RWPE2 (cell line): ENCODE data around the gene TMEM256.

Source experiments
- ATAC-seq: fragments of 200-7000 bp; cut with Tn5 transposase; 3 replicates; pipeline ENCODE4 v1.9.1; 2021; ENCODE audit warnings: low read depth
- DNase-seq: peaks from one replicate; pipeline ENCODE4 v3.0.0-alpha.2; 2020; ENCODE audit warnings: low spot score
- H3K27ac ChIP-seq: fragments of 450-650 bp; 2 replicates; pipeline ENCODE4 v1.5.1; 2017; ENCODE audit warnings: mild to moderate bottlenecking; ENCODE audit not compliant: poor library complexity, severe bottlenecking
- H3K27me3 ChIP-seq: fragments of 250-450 bp; sonication (Bioruptor Pico); 2 replicates; pipeline ENCODE4 v1.5.1; 2021; ENCODE audit warnings: mild to moderate bottlenecking, moderate library complexity; ENCODE audit not compliant: insufficient read depth, poor library complexity, severe bottlenecking
- H3K36me3 ChIP-seq: fragments of 250-450 bp; sonication (Bioruptor Pico); 2 replicates; pipeline ENCODE4 v1.5.1; 2020; ENCODE audit warnings: low read depth, mild to moderate bottlenecking, moderate library complexity
- H3K4me1 ChIP-seq: fragments of 250-450 bp; sonication (Bioruptor Pico); 2 replicates; pipeline ENCODE4 v1.5.1; 2021; ENCODE audit warnings: mild to moderate bottlenecking, moderate library complexity; ENCODE audit not compliant: insufficient read depth, poor library complexity, severe bottlenecking
- H3K4me3 ChIP-seq: fragments of 250-450 bp; sonication (Bioruptor Pico); 2 replicates; pipeline ENCODE4 v1.5.1; 2021; ENCODE audit warnings: mild to moderate bottlenecking, moderate library complexity; ENCODE audit not compliant: severe bottlenecking
- H3K9me3 ChIP-seq: fragments of 250-450 bp; sonication (Bioruptor Pico); 2 replicates; pipeline ENCODE4 v1.5.1; 2021; ENCODE audit warnings: mild to moderate bottlenecking, moderate library complexity; ENCODE audit not compliant: severe bottlenecking
- TF ChIP-seq, protein P1 (sequence below): fragments of 450-650 bp; IDR thresholded peaks from one replicate; pipeline ENCODE4 v1.5.1; 2017; ENCODE audit warnings: mild to moderate bottlenecking, moderate library complexity; ENCODE audit not compliant: poor library complexity, severe bottlenecking

The TMEM256 gene

DNA sequence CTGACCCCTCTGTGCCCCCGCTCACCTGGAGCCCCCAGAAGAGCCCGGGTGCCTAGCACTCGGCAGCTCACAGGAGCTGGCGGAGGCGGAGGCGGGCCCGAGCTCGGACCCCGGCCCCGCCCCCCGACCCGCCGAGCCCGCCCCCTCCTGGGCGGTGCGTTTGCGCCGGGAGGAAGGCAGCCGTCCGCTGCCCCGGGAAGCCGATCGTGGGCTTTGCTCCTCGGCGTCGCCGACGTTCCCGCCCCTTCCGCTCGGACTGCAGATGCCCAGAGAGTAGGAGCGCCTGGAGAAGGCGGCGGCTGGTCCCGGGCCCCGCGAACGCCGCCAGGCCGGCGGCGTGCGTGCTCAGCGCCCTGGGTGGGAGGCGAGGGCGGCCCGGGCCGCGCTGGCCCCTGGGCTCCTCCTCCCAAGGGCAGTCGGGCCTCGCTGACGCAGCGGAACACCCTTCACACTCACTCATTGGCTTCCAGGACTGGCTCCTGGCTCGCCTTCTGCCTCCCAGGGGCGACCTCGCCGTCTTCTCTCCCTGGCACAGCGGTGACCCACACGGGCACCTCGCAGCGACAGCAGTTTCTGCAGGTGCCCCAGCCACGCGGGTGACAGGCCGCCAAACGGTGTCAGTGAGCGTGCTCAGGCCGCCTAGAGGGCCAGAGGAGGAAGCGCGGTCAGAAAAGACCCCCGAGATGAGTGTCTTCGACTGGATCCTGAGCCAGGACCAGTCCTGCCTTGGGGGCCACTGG lies 9.3 kb downstream of the TMEM256 start, which contains the start of gene PLSCR3:
TSS of gene PLSCR3 (minus strand) at position 74 of the 740 bp plus-strand sequence. CDS start 415 bp downstream, outside the sequence.
- Histone ChIP-seq H3K4me3 (peak within 1 kb of the TSS; percentile 76), H3K27ac (peak within 1 kb of the TSS; percentile 73), H3K9me3 (no peaks in the 10 kb centered on the region), H3K4me1 (no peaks in the 10 kb centered on the region), H3K36me3 (peaks cover 32% of the 10 kb centered on the region), H3K27me3 (no peaks in the 10 kb centered on the region)
- peak; percentile 79 for ATAC-seq
- TF ChIP-seq, protein P1, sequence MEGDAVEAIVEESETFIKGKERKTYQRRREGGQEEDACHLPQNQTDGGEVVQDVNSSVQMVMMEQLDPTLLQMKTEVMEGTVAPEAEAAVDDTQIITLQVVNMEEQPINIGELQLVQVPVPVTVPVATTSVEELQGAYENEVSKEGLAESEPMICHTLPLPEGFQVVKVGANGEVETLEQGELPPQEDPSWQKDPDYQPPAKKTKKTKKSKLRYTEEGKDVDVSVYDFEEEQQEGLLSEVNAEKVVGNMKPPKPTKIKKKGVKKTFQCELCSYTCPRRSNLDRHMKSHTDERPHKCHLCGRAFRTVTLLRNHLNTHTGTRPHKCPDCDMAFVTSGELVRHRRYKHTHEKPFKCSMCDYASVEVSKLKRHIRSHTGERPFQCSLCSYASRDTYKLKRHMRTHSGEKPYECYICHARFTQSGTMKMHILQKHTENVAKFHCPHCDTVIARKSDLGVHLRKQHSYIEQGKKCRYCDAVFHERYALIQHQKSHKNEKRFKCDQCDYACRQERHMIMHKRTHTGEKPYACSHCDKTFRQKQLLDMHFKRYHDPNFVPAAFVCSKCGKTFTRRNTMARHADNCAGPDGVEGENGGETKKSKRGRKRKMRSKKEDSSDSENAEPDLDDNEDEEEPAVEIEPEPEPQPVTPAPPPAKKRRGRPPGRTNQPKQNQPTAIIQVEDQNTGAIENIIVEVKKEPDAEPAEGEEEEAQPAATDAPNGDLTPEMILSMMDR, result no peak
- peak; percentile 86 for DNase-seq

DNA sequence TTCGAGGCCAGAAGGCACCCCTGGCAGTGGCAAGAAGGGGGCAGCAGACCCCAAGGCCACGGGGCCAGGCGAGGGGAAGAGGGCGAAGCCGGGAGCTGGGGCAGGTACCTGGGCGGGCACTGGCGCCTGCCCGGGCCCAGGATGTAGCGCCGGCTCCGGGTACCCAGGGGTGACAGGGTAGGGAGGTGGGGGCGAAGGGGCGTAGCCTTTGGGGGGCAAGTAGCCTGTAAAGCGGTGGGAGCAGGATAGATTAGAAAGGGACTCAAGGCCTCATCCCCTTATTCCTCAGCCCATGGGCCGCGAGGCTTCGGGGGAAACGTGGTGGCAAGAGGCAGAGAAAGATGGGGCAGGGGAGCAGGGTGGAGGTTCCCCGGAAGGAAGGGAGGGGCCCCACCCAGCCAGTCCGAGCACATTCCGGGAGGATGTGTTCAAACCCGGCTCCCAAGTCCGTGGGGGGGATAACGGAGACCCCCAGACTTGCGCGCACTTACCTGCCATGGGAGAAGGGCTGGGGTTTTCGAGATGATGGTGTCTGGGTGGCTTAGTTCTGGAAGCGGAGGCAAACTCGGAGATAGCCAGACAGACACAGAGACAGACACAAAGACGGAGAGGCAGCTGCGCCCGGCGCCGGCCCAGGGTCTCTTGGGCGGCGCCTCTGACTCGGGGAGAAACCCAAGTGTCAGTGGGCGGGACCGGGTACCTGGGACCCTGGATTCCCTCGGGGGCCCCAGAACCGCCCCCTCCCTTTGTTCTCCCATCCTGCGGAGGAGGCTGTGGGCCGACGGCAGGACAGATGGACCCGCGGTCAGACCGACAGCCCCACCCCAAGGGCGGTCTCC lies 10.1 kb downstream of the TMEM256 start:
- H3K27ac ChIP-seq, result peak overlapping the region; percentile 73
- no peaks in the 10 kb centered on the region for H3K9me3 ChIP-seq
- H3K4me1 ChIP-seq, result no peaks in the 10 kb centered on the region
- H3K27me3 ChIP-seq, result no peaks in the 10 kb centered on the region
- TF ChIP-seq, protein P1, result no peak
- peak overlapping the region; percentile 76 for H3K4me3 ChIP-seq
- H3K36me3 ChIP-seq, result peaks cover 40% of the 10 kb centered on the region
- peak; percentile 58 for ATAC-seq
- DNase-seq, result peak; percentile 72

DNA sequence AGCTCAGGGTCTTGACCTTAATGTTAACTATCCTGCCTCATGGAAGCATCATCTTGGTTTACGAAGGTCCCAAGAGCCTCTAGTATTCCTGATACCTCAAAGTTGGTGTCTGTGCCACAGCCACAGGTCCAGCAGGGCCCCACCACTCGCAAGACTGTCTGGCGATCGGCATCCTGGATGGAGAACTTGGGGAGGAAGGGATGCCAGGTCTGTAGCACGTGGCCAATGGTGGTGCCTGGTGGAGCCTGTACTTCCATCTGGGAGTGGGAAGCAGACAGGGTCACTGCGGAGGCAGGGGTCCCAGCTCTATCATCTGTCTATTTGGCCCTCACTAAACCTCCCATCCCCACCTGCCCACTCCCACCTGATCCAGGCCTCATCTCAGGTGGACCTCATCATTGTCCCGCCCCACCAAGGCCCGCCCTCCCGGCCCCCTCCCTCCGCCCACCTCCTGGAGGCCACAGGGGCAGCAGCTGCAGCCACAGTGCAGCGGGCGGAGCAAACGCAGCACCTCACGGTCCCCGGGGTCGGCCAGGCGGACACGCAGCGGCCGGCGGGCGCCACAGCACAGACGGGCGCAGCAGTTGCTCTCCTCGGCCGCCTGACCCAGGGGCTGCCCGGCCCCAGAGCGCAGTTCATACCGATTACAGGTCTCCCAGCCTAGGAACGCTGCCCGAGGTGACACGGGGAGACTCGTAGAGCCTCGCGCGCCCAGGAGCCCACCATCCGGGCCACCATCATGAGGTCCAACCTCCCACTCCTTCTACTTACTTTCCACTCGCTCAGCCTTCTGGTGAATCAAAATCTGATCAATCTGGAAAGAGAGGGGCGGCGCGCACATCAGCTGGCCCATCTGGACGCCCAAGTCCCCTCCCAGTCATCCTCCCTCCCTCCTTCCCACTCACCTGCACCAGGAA lies 10.9 kb downstream of the TMEM256 start:
- Histone ChIP-seq H3K27ac (peak overlapping the region; percentile 73), H3K9me3 (no peaks in the 10 kb centered on the region), H3K36me3 (peaks cover 48% of the 10 kb centered on the region), H3K4me3 (peak overlapping the region; percentile 76), H3K4me1 (no peaks in the 10 kb centered on the region), H3K27me3 (no peaks in the 10 kb centered on the region)
- TF ChIP-seq, protein P1, result no peak
- ATAC-seq, result no peak
- DNase-seq, result peak; percentile 59

DNA sequence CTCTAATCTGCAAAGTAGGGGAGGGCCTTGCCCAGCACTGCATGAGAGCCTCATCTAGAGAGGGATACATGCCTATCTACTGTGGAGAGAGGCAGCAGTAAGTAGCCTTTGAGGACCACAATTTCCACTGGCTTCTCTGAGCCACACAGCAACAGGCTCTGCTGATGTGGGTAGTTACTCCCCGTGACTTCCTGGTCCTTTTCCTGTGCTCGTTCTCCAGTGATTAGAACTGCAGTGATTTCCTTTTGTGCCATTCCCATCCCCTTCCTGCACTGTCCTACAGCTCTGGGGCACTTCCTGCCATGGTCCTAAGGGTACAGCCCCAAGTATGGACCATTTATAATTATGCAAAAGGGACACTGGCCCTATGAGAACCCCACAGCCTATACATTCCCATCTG lies 12.6 kb downstream of the TMEM256 start:
- TF ChIP-seq, protein P1, result no peak
- no peak overlapping the region for H3K27ac ChIP-seq
- no peak for ATAC-seq

More for the DNA sequence above, 12.6 kb downstream of the TMEM256 start:
- DNase-seq, result no peak
- H3K27me3 ChIP-seq, result no peaks in the 10 kb centered on the region
- no peaks in the 10 kb centered on the region for H3K4me1 ChIP-seq
- no peak overlapping the region for H3K4me3 ChIP-seq
- H3K36me3 ChIP-seq, result peaks cover 50% of the 10 kb centered on the region
- no peaks in the 10 kb centered on the region for H3K9me3 ChIP-seq
